Activated CD8-positive, alpha-beta memory T cell treated with anti-CD3 and anti-CD28 coated beads for 24 hours (primary cell): ENCODE data around the gene LRRTM4.
"Not testable (repeated sequence)": the region's sequence is repeated elsewhere in the genome, so short reads cannot be mapped to it uniquely, and the experiment has no call there.

Experiments
- DNase-seq: peaks from one replicate; pipeline ENCODE4 v3.0.0-alpha.2; 2020

LRRTM4 gene

GRCh38 chr2:76713312-76713711 is 808.9 kb downstream of the LRRTM4 start:
- no peak for DNase-seq

DNA sequence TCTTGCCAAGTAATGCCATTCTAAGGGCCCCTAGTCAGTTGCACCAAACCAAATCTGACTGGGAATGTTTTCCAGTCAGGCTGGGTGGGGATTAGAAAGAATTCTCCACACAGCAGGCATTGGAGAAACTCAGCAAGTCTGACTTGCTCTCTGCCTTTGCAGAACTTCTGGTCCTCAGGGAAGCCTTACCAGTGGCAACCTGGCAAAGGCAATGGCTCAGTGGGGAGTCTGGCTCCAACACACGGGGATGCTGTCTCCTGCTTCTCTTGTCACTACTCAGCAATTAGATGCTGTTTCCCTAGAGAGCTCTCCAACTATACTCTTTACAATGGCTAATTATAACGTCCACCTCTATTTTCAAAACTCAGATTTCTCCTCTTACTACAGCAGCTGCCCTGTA is 810.7 kb downstream of the LRRTM4 start:
- no peak for DNase-seq

DNA sequence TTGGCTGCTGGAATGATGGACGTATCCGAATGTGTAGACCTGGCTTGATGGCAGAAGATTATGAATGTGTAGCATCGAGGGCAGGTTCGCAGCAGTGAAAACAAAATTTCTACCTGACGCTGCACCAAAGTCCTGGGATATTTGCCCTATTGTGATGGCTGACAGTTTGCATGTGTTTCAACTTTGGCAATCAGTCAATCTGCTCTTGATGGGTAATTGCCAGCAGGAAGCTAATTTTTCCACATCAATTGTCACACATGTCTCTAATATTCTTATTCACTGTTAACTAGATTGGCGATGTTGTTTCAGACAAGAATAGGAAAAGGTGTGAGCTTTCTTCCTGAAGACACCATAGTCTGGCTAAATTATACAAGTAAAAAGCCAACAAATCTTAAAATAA is 821.3 kb downstream of the LRRTM4 start:
- DNase-seq = no peak

- DNase-seq = not testable (repeated sequence)
Observed at GRCh38 chr2:76697998-76698713, 824.0 kb downstream of the LRRTM4 start.
